Breast epithelium (tissue), 4 donors: ENCODE measurements around the gene SQOR. TPM values are rescaled to one million over a fixed set of nuclear protein-coding genes. Genes with fewer than 3 reads are reported as not detected.

Experiments
- DNase-seq, 2 donors: peaks; one replicate each; pipeline ENCODE4 v3.0.0-alpha.2; 2019; ENCODE audit warnings: low spot score in 2 of 2
- H3K27ac ChIP-seq, 2 donors: fragments of 200-600 bp; sonication (generic) in 1 of 2; one replicate each; pipeline ENCODE4 v1.5.1; 2016 to 2019; ENCODE audit warnings: mild to moderate bottlenecking in 1 of 2
- H3K27me3 ChIP-seq, 2 donors: fragments of 200-600 bp; sonication (generic) in 1 of 2; one replicate each; pipeline versions ENCODE4 v1.5.1 to v1.6.0; 2017 to 2019; ENCODE audit warnings: control low read depth in 1 of 2, mild to moderate bottlenecking in 1 of 2
- H3K36me3 ChIP-seq: fragments of 200-600 bp; one replicate; pipeline ENCODE4 v1.5.1; 2019
- H3K4me1 ChIP-seq, 2 donors: fragments of 200-600 bp; sonication (generic); one replicate each; pipeline ENCODE4 v1.5.1; 2016 to 2019; ENCODE audit warnings: control low read depth in 1 of 2
- H3K4me3 ChIP-seq, 3 donors: fragments of 200-600 bp; sonication (generic); 1 replicate in 2 of 3; 2 replicates in 1 of 3; pipeline ENCODE4 v1.5.1; 2016 to 2019; ENCODE audit warnings: mild to moderate bottlenecking in 3 of 3, moderate library complexity in 2 of 3
- H3K9me3 ChIP-seq, 2 donors: fragments of 200-600 bp; sonication (generic) in 1 of 2; one replicate each; pipeline ENCODE4 v1.5.1; 2016 to 2019; ENCODE audit warnings: control low read depth in 1 of 2
- CTCF ChIP-seq, 3 donors: fragments of 450-650 bp; IDR thresholded peaks; one replicate each; pipeline ENCODE4 v1.5.1; 2016 to 2017; ENCODE audit warnings: antibody characterized with exemption in 3 of 3, mild to moderate bottlenecking in 3 of 3, moderate library complexity in 3 of 3
- POLR2A ChIP-seq: fragments of 450-650 bp; IDR thresholded peaks from one replicate; pipeline ENCODE4 v1.6.1; 2016; ENCODE audit warnings: antibody characterized with exemption, mild to moderate bottlenecking, moderate library complexity
- POLR2AphosphoS5 ChIP-seq, 3 donors: sonication (generic); formaldehyde crosslinking; IDR thresholded peaks; one replicate each; pipeline ENCODE4 v1.6.1; 2017; ENCODE audit warnings: antibody characterized with exemption in 3 of 3
- intact Hi-C: fragments of 100-400 bp; cut with DNase I; formaldehyde crosslinking; loops from one replicate; pipeline ENCODE4 v1.15.1; 2023; ENCODE audit warnings: low total_unique reads
- total RNA-seq, 3 donors: library from RNA; depleted of rRNA; stranded (reverse); fragments of >200 nt; gene quantifications; one replicate each; pipeline ENCODE4 v1.1.0, GENCODE V29; 2016

Gene SQOR
- total RNA-seq, 3 donors from 2014 or later = 60.3 to 91.1 (median 71.2) TPM

GRCh38 chr15:45587095-45587862, 47.5 kb upstream of the SQOR start, which contains the start of gene BLOC1S6:
BLOC1S6 (plus strand) TSS chr15:45587379; CDS start chr15:45587444, 65 bp downstream.
- peak within 1 kb of the TSS; percentile 83 to 95 (median 88) for H3K4me3 ChIP-seq
- H3K27me3 ChIP-seq = no peaks in the 10 kb centered on the region
- intact Hi-C loops = no loop called here
- DNase-seq = peak; percentile 75 to 90
- peak within 1 kb of the TSS; percentile 99 for H3K27ac ChIP-seq
- peaks cover 0 to 9% of the 10 kb centered on the region in 2 donors for H3K4me1 ChIP-seq
- no peaks in the 10 kb centered on the region for H3K36me3 ChIP-seq
- H3K9me3 ChIP-seq = no peaks in the 10 kb centered on the region
- TF ChIP-seq POLR2A = peak; percentile 84
- TF ChIP-seq CTCF (IDR thresholded peaks at IDR 0.05) = no peak
- peak; percentile 88 to 95 (median 94) for TF ChIP-seq POLR2AphosphoS5 (IDR thresholded peaks at IDR 0.05)

GRCh38 chr15:45587863-45588170, 47.0 kb upstream of the SQOR start:
- TF ChIP-seq CTCF (IDR thresholded peaks at IDR 0.05) (no peak), POLR2A (no peak), POLR2AphosphoS5 (IDR thresholded peaks at IDR 0.05) (no peak)
- intact Hi-C loops = no loop called here
- no peak for DNase-seq
- H3K4me3 ChIP-seq = peak overlapping the region; percentile 83 to 95 (median 88)
- H3K27ac ChIP-seq = peak overlapping the region; percentile 99
- H3K9me3 ChIP-seq = no peaks in the 10 kb centered on the region
- no peaks in the 10 kb centered on the region for H3K27me3 ChIP-seq
- H3K4me1 ChIP-seq = peaks cover 0 to 9% of the 10 kb centered on the region in 2 donors
- H3K36me3 ChIP-seq = no peaks in the 10 kb centered on the region

GRCh38 chr15:45588219-45588875, 46.5 kb upstream of the SQOR start:
- Histone ChIP-seq H3K9me3 (no peaks in the 10 kb centered on the region), H3K4me1 (peaks cover 0 to 9% of the 10 kb centered on the region in 2 donors), H3K4me3 (peak overlapping the region; percentile 83 to 95 (median 88)), H3K27ac (peak overlapping the region; percentile 99), H3K36me3 (no peaks in the 10 kb centered on the region), H3K27me3 (no peaks in the 10 kb centered on the region)
- intact Hi-C loops = no loop called here
- TF ChIP-seq CTCF (IDR thresholded peaks at IDR 0.05) (no peak), POLR2AphosphoS5 (IDR thresholded peaks at IDR 0.05) (no peak), POLR2A (no peak)
- DNase-seq = no peak

- TF ChIP-seq POLR2AphosphoS5 (IDR thresholded peaks at IDR 0.05) (no peak), POLR2A (no peak), CTCF (IDR thresholded peaks at IDR 0.05) (no peak)
- H3K9me3 ChIP-seq = no peaks in the 10 kb centered on the region
- H3K27me3 ChIP-seq = no peaks in the 10 kb centered on the region
- no peak overlapping the region for H3K27ac ChIP-seq
- peaks cover 0 to 9% of the 10 kb centered on the region in 2 donors for H3K4me1 ChIP-seq
- H3K36me3 ChIP-seq = no peaks in the 10 kb centered on the region
- DNase-seq = no peak
- H3K4me3 ChIP-seq = peak overlapping the region; percentile 83 to 95 (median 88)
- intact Hi-C loops = no loop called here
These were observed 45.6 kb upstream of the SQOR start for GRCh38 chr15:45589256-45589655.

GRCh38 chr15:45594319-45594718, 40.5 kb upstream of the SQOR start:
- Histone ChIP-seq H3K4me3 (no peak overlapping the region), H3K27me3 (no peaks in the 10 kb centered on the region), H3K9me3 (no peaks in the 10 kb centered on the region), H3K4me1 (peaks cover 0 to under 1% of the 10 kb centered on the region in 2 donors), H3K27ac (no peak overlapping the region), H3K36me3 (no peaks in the 10 kb centered on the region)
- TF ChIP-seq POLR2AphosphoS5 (IDR thresholded peaks at IDR 0.05) (no peak), CTCF (IDR thresholded peaks at IDR 0.05) (no peak), POLR2A (no peak)
- intact Hi-C loops = no loop called here
- DNase-seq = no peak
